Stimulated activated CD8-positive, alpha-beta memory T cell treated with anti-CD3 and anti-CD28 coated beads, Interleukin-15, amount 100 ng/mL, for 24 hours (primary cell): ENCODE measurements around the gene GLB1L3.

Experiments
- DNase-seq: peaks from one replicate; pipeline ENCODE4 v3.0.0-alpha.2; 2020; ENCODE audit warnings: low read depth

Gene GLB1L3

DNA sequence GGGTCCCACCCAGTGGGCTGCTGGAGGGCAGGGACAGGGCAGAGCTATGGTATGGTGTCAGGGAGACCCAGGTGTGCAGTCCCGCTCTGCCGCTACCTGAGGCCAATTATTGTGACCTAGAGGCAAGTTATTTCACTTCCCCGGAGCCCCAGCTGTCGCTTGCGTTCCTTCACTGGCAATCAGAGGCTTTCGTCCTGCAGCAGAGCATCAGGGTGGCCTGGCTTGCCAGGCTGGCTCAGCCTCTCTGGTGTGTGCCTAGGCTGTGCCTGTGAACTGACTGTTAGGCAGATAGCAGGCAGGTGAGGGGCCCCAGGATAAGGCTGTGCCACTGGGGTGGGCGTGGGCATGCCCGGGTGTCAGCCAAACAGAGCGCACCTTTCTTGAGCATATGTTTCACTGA lies 87.0 kb downstream of the GLB1L3 start:
- DNase-seq = no peak

DNA sequence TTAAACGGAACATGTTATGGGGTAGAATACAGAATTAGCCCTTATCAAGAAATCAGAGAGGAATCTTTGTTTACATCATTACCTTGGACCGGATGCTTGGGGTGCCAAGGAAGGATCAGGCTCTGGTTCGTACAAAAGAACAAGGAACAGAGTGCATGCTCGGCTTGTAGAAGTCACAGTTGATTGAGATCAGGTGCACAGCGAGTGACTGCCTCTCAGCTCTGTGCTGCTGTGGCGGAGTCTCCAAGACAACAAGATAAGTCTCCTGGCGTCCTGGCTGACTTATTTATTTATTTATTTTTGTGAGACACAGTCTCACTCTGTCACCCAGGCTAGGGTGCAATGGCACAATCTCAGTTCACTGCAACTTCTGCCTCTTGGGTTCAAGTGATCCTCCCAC lies 87.4 kb downstream of the GLB1L3 start:
- no peak for DNase-seq

DNA sequence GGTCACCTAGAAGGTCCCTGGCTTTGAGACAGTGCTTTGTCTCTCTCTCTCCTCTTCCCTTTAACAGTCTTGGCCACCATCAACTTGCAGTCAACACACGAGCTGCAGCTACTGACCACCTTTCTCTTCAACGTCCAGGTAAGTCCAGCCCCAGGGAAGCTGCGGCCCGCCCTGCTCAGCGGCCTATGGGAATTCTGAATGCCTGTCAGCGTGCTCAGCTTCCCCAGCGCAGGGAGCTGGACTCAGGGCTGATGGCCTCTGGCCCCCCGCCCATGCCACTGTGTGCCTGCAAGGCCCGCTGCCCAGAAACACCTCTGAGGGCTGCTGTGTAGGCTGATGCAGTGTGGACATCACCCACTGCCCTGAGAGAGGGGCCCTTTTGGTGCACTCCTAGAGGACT lies 88.1 kb downstream of the GLB1L3 start:
- DNase-seq = no peak

DNA sequence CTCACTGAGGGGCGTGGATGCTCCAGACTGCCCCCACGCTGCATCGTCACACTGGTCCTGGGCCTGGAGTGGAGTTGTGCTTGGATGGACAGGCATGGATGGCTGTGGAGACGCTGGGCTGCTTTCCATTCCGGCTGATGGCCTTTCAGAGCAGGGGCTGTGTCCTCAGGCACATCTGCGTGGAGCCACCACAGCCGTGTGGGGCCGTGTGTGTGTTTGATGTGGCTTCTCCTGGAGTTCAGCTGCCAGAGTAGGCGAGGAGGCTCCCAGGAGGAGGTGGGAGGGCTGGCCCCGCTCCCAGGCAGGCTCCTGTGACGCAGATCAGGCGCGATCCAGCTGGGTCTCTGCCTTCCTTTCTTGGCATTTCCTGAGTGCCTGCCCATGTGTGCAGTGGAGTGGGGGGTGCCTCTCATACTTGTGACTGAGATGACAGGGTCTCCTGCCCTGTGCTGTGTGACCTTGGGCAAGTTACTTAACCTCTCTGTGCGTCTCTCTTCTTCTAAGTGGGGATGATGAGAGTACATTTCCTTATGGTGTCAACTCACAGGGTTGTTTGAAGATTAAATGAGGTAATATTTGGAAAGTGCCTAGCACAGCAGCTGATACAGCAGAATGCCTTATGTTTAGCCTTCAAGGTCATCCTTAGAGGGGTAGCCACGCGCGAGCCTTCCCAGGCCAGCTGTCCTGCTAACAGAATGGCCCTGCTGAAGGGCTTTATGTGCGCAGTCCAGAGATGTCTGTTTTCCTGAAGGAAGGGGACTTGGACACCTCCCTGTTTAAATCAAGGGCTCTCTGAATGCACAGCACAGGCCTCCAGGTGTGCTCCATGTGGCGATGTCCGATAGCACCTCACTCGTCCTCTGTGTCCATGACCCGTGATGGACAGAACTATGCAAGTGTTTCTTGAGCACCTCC lies 89.1 kb downstream of the GLB1L3 start:
- no peak for DNase-seq

DNA sequence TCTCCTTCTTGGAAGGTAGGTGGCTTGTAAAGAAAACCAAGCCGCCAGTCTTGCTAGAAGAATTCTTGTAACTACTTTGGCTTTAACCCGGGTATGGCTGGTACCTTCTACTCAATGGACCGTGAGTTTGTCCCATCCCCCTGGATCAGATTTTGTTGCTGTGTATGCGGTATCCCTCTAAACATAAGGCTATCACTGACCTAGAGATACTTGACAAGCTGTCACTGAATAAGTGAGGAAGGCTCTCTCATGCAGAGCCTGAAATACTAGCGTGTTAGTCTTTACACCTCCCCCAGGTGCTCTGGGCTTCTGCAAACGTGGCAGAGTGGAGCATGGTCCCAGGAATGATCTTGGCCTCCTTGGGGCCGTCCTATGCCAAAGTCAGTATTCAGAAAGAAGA lies 90.1 kb downstream of the GLB1L3 start:
- DNase-seq = no peak

DNA sequence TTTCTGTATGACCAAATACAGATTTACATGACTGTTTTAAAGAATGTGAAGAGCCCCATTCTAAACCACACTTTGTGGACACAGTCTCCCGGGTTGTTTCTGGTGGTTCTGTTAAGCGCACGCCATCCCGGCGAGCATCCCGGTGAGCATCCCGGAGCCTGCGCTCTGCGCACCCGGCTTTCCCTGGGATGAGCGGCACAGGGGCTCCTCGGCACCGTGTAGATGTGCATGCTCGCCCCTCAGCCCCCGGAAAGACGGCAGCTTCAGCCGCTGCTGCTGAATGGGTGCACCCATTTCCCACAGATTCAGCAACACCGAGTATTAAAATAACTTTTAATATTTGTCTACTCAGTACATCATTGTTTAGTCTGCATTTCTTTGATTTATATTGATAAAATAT lies 91.6 kb downstream of the GLB1L3 start:
- no peak for DNase-seq
